Glomerular endothelial cell (primary cell): ENCODE measurements around the gene RNF4. TPM values are rescaled to one million over a fixed set of nuclear protein-coding genes. Genes with fewer than 3 reads are reported as not detected.

Source experiments
- total RNA-seq: library from RNA; depleted of rRNA; stranded (reverse); fragments of >200 nt; gene quantifications from 2 replicates; pipeline ENCODE4 v1.2.3, GENCODE V29; 2015

Gene RNF4
- total RNA-seq, 1 donor from 2014 or later, result 59.9 TPM

Other genes with a start within 250 kb of the RNF4 start
- gene HAUS3, start 227.0 kb upstream of the RNF4 start, total RNA-seq, result 7.4 and 16.7 TPM in 2 replicates
- 1.6 and 2.1 TPM in 2 replicates for gene POLN, start 227.0 kb upstream of the RNF4 start, total RNA-seq
- 115 and 122 TPM in 2 replicates for gene MXD4, start 207.0 kb upstream of the RNF4 start, total RNA-seq
- 8.1 and 11.3 TPM in 2 replicates for gene ZFYVE28, start 50.5 kb upstream of the RNF4 start, total RNA-seq
- not detected in 2 replicates for gene CFAP99, start 50.2 kb upstream of the RNF4 start, total RNA-seq
- 20.8 and 26.1 TPM in 2 replicates for gene FAM193A, start 67.5 kb downstream of the RNF4 start, total RNA-seq